ENCODE results near the gene MTUS2. TPM values are rescaled to one million over a fixed set of nuclear protein-coding genes. Genes with fewer than 3 reads are reported as not detected.

MTUS2 gene
- total and polyA plus RNA-seq, 9 of the 15 experiments (the other 6 are each of a cell fraction or from before 2014, with no cell fraction given): 0.01 to 0.28 (median 0.06) TPM; not detected in 1

GRCh38 chr13:28837111-28837510 is 17.0 kb downstream of the MTUS2 start (continued):
- TF ChIP-seq ZBTB40 (IDR thresholded peaks at IDR 0.05) (no peak), ZBTB40 (CRISPR knock-in tag; IDR thresholded peaks at IDR 0.05) (no peak), CBFA2T3 (IDR thresholded peaks at IDR 0.05) (no peak), ZEB2 (IDR thresholded peaks at IDR 0.05) (no peak), MCM7 (IDR thresholded peaks at IDR 0.05) (no peak), E2F6 (IDR thresholded peaks at IDR 0.05; ENCODE audit: borderline replicate concordance in 1 of 2, extremely low read depth in 1 of 2, insufficient read depth in 1 of 2, insufficient read length in 1 of 2, low read depth in 1 of 2, low read length in 1 of 2, poor library complexity in 1 of 2, severe bottlenecking in 1 of 2) (no peak), BRCA1 (IDR thresholded peaks at IDR 0.05) (no peak), BRCA1 (CRISPR knock-in tag; IDR thresholded peaks at IDR 0.05) (no peak), POLR2B (IDR thresholded peaks at IDR 0.05; ENCODE audit: low read depth, partially characterized antibody) (no peak), TARDBP (IDR thresholded peaks at IDR 0.05) (no peak)

Data from K562 (cell line).